Measurements from ENCODE around the gene PLBD2.

Gene PLBD2

DNA sequence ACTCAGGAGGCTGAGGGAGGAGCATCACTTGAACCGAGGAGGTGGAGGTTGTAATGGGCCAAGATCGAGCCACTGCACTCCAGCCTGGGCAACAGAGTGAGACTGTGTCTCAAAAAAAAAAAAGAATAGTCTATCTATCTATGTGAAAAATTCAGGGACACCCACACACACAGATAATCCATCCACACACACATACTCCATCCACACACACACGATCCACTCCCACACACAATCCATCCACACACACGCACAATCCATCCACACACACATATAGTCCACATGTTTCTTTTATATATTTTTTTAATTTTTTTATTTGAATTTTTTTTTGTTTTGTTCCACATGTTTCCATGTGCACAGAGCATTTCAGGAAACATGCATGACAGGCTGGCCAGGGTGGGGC lies 42.0 kb downstream of the PLBD2 start:
- no peak for TF ChIP-seq CTCF (IDR thresholded peaks at IDR 0.05; ENCODE audit: borderline replicate concordance, extremely low read depth, low read length, poor library complexity, severe bottlenecking)
- no peak for TF ChIP-seq EZH2 (IDR thresholded peaks at IDR 0.05; ENCODE audit: borderline replicate concordance, low read depth, low read length, severe bottlenecking)
- Histone ChIP-seq H3K27ac (ENCODE audit: low read length) (no peak overlapping the region), H3K4me2 (ENCODE audit: insufficient read depth, low read length) (no peak overlapping the region), H3K4me1 (ENCODE audit: insufficient read depth, low read length) (no peaks in the 10 kb centered on the region), H3K4me3 (ENCODE audit: low read depth in 1 of 2, low read length in 2 of 2) (no peak overlapping the region), H2AFZ (ENCODE audit: low read depth, low read length) (no peak overlapping the region), H3K9ac (ENCODE audit: low read depth, low read length) (no peak overlapping the region), H3K9me3 (ENCODE audit: insufficient read depth, low read length, severe bottlenecking) (no peaks in the 10 kb centered on the region), H3K27me3 (ENCODE audit: insufficient read depth, low read length, poor library complexity) (no peaks in the 10 kb centered on the region), H3K36me3 (ENCODE audit: insufficient read depth, low read length) (no peaks in the 10 kb centered on the region), H4K20me1 (ENCODE audit: insufficient read depth, low read length) (no peaks in the 10 kb centered on the region), H3K79me2 (ENCODE audit: insufficient read depth, low read length) (no peaks in the 10 kb centered on the region)
- ATAC-seq (ENCODE audit: insufficient read depth, low read depth) (no peak), DNase-seq (no peak)

- H3K4me1 ChIP-seq (ENCODE audit: insufficient read depth, low read length) = no peaks in the 10 kb centered on the region
- no peaks in the 10 kb centered on the region for H3K27me3 ChIP-seq (ENCODE audit: insufficient read depth, low read length, poor library complexity)
- no peaks in the 10 kb centered on the region for H3K9me3 ChIP-seq (ENCODE audit: insufficient read depth, low read length, severe bottlenecking)
- no peaks in the 10 kb centered on the region for H3K79me2 ChIP-seq (ENCODE audit: insufficient read depth, low read length)
- H2AFZ ChIP-seq (ENCODE audit: low read depth, low read length) = no peak overlapping the region
- no peak overlapping the region for H3K9ac ChIP-seq (ENCODE audit: low read depth, low read length)
- no peak overlapping the region for H3K4me3 ChIP-seq (ENCODE audit: low read depth in 1 of 2, low read length in 2 of 2)
- ATAC-seq (ENCODE audit: insufficient read depth, low read depth) = no peak
- no peak for DNase-seq
- H4K20me1 ChIP-seq (ENCODE audit: insufficient read depth, low read length) = no peaks in the 10 kb centered on the region
- TF ChIP-seq EZH2 (IDR thresholded peaks at IDR 0.05; ENCODE audit: borderline replicate concordance, low read depth, low read length, severe bottlenecking) (no peak), CTCF (IDR thresholded peaks at IDR 0.05; ENCODE audit: borderline replicate concordance, extremely low read depth, low read length, poor library complexity, severe bottlenecking) (no peak)
- H3K36me3 ChIP-seq (ENCODE audit: insufficient read depth, low read length) = no peaks in the 10 kb centered on the region
- H3K4me2 ChIP-seq (ENCODE audit: insufficient read depth, low read length) = no peak overlapping the region
- H3K27ac ChIP-seq (ENCODE audit: low read length) = no peak overlapping the region
Measured at GRCh38 chr12:113401066-113402000, 42.9 kb downstream of the PLBD2 start.

GRCh38 chr12:113402586-113403260 lies 44.3 kb downstream of the PLBD2 start:
- Histone ChIP-seq H3K27ac (ENCODE audit: low read length) (no peak overlapping the region), H3K79me2 (ENCODE audit: insufficient read depth, low read length) (no peaks in the 10 kb centered on the region), H3K4me2 (ENCODE audit: insufficient read depth, low read length) (no peak overlapping the region), H2AFZ (ENCODE audit: low read depth, low read length) (no peak overlapping the region), H3K9ac (ENCODE audit: low read depth, low read length) (no peak overlapping the region), H3K9me3 (ENCODE audit: insufficient read depth, low read length, severe bottlenecking) (no peaks in the 10 kb centered on the region), H3K4me3 (ENCODE audit: low read depth in 1 of 2, low read length in 2 of 2) (no peak overlapping the region), H4K20me1 (ENCODE audit: insufficient read depth, low read length) (no peaks in the 10 kb centered on the region), H3K36me3 (ENCODE audit: insufficient read depth, low read length) (no peaks in the 10 kb centered on the region), H3K27me3 (ENCODE audit: insufficient read depth, low read length, poor library complexity) (no peaks in the 10 kb centered on the region), H3K4me1 (ENCODE audit: insufficient read depth, low read length) (no peaks in the 10 kb centered on the region)
- ATAC-seq (ENCODE audit: insufficient read depth, low read depth) (no peak), DNase-seq (no peak)
- no peak for TF ChIP-seq CTCF (IDR thresholded peaks at IDR 0.05; ENCODE audit: borderline replicate concordance, extremely low read depth, low read length, poor library complexity, severe bottlenecking)
- TF ChIP-seq EZH2 (IDR thresholded peaks at IDR 0.05; ENCODE audit: borderline replicate concordance, low read depth, low read length, severe bottlenecking) = no peak
